ENCODE results near the gene FAM241B.

The FAM241B gene

DNA sequence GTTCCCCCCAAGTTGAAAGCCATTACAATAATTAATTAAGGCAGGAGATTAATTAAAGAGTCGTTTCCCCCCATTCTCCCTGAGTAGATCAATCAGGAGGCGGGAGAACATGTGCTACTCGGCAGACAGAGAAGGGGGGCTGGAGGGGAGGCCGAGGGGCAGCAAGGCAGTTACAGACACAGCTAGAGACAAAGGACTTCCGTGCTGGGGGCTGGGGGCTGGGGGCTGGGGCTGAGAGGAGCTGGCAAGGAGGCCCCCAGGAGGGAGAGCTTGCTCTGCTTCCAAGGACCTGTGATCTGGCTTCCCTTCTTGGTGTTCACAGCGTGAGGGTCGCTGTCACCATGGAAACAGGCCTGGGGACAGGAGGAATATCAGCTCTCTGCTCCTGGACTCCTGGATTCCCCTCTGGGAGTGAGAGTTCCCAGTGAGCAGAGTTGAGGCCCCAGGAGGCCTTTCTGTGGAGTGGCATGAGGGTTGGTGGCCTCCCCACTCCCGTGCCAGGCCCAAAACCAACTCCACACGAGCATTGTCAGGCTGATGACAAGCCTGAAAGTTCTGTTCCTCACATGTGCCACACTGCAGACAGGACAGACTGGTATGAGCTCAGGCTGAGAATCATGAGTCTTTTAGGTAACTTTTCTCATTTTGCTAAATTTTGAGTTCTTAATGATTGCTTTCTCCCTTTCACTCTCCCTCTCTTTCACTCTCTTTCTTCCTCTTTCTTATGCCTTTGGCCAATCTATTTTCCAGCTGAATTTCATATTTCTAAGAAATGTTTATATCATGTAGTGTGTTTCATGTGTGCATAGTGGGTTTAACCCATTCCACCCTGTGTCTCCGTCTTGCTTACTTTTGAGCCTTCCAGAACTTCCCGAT, 16.4 kb downstream of the FAM241B start:
- Histone ChIP-seq H3K4me2 (ENCODE audit: low read length) (no peak overlapping the region), H3K27me3 (ENCODE audit: insufficient read depth, low read length) (no peaks in the 10 kb centered on the region), H3K79me2 (ENCODE audit: insufficient read depth, low read length) (no peaks in the 10 kb centered on the region), H3K27ac (ENCODE audit: low read depth, low read length, poor library complexity, severe bottlenecking) (no peak overlapping the region), H4K20me1 (ENCODE audit: insufficient read depth, low read length) (no peaks in the 10 kb centered on the region), H3K4me1 (ENCODE audit: insufficient read depth, low read length, severe bottlenecking) (no peaks in the 10 kb centered on the region), H3K9ac (ENCODE audit: low read length) (no peak overlapping the region), H3K9me2 (ENCODE audit: low read depth, low read length) (no peaks in the 10 kb centered on the region), H3K36me3 (ENCODE audit: insufficient read depth, low read length) (no peaks in the 10 kb centered on the region), H3K4me3 (ENCODE audit: low read depth, low read length, poor library complexity, severe bottlenecking) (no peak overlapping the region), H2AFZ (ENCODE audit: low read length) (no peak overlapping the region), H3K9me3 (ENCODE audit: low read length) (no peaks in the 10 kb centered on the region), H3F3A (ENCODE audit: insufficient read depth, low read length) (no peaks in the 10 kb centered on the region)
- no peak for TF ChIP-seq EZH2 (IDR thresholded peaks at IDR 0.05; ENCODE audit: borderline replicate concordance, low read length)
- TF ChIP-seq, protein P1, sequence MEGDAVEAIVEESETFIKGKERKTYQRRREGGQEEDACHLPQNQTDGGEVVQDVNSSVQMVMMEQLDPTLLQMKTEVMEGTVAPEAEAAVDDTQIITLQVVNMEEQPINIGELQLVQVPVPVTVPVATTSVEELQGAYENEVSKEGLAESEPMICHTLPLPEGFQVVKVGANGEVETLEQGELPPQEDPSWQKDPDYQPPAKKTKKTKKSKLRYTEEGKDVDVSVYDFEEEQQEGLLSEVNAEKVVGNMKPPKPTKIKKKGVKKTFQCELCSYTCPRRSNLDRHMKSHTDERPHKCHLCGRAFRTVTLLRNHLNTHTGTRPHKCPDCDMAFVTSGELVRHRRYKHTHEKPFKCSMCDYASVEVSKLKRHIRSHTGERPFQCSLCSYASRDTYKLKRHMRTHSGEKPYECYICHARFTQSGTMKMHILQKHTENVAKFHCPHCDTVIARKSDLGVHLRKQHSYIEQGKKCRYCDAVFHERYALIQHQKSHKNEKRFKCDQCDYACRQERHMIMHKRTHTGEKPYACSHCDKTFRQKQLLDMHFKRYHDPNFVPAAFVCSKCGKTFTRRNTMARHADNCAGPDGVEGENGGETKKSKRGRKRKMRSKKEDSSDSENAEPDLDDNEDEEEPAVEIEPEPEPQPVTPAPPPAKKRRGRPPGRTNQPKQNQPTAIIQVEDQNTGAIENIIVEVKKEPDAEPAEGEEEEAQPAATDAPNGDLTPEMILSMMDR (IDR thresholded peaks at IDR 0.05; ENCODE audit: low read length), result no peak

DNA sequence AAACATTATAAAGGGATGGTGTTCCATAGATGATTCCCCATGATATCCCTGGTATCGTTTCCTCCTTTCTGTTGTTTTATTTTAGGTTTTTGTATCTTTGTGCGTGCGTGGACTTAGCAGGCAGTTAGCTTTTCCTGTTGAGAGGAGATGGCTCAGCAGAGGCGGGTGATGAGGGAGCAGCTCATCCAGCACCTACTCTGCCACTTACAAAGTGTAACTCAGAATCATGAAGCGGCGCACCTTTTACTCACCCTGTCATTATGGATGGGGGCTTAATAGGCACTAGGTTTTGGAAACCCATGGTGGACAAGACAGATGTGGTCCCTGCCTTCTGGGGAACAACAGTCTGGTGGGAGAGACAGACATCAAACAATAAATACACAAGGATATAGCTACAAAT, 17.1 kb downstream of the FAM241B start:
- Histone ChIP-seq H3K27ac (ENCODE audit: low read depth, low read length, poor library complexity, severe bottlenecking) (no peak overlapping the region), H3K9ac (ENCODE audit: low read length) (no peak overlapping the region), H3K4me2 (ENCODE audit: low read length) (no peak overlapping the region), H3K4me3 (ENCODE audit: low read depth, low read length, poor library complexity, severe bottlenecking) (no peak overlapping the region), H3K4me1 (ENCODE audit: insufficient read depth, low read length, severe bottlenecking) (no peaks in the 10 kb centered on the region), H2AFZ (ENCODE audit: low read length) (no peak overlapping the region), H3K36me3 (ENCODE audit: insufficient read depth, low read length) (no peaks in the 10 kb centered on the region), H3K9me2 (ENCODE audit: low read depth, low read length) (no peaks in the 10 kb centered on the region), H3F3A (ENCODE audit: insufficient read depth, low read length) (no peaks in the 10 kb centered on the region), H3K79me2 (ENCODE audit: insufficient read depth, low read length) (no peaks in the 10 kb centered on the region), H4K20me1 (ENCODE audit: insufficient read depth, low read length) (no peaks in the 10 kb centered on the region), H3K27me3 (ENCODE audit: insufficient read depth, low read length) (no peaks in the 10 kb centered on the region), H3K9me3 (ENCODE audit: low read length) (no peaks in the 10 kb centered on the region)
- no peak for TF ChIP-seq EZH2 (IDR thresholded peaks at IDR 0.05; ENCODE audit: borderline replicate concordance, low read length)
- TF ChIP-seq, protein P1 (IDR thresholded peaks at IDR 0.05; ENCODE audit: low read length), result no peak

DNA sequence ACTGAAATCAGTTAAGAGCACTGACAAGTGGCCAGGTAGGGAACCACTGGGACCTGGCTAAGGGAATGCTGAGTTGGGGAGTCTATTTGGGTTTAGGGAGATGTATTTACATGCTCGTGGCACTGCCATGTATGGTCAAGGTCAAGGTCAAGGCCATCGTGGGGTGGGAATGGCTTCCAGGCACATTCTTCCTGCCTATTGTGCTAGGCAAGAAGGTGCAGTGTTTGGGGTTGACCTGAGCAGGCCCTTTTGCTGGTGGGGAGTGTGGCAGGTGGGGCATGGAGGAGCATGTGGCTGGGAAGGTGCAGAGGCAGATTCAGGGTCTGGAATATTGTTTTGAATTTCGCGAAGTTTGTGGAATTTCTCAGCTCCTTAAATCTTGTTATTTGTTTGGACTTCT, 17.8 kb downstream of the FAM241B start:
- Histone ChIP-seq H2AFZ (ENCODE audit: low read length) (no peak overlapping the region), H4K20me1 (ENCODE audit: insufficient read depth, low read length) (no peaks in the 10 kb centered on the region), H3K9me3 (ENCODE audit: low read length) (no peaks in the 10 kb centered on the region), H3K4me2 (ENCODE audit: low read length) (no peak overlapping the region), H3K27me3 (ENCODE audit: insufficient read depth, low read length) (no peaks in the 10 kb centered on the region), H3F3A (ENCODE audit: insufficient read depth, low read length) (no peaks in the 10 kb centered on the region), H3K4me3 (ENCODE audit: low read depth, low read length, poor library complexity, severe bottlenecking) (no peak overlapping the region), H3K27ac (ENCODE audit: low read depth, low read length, poor library complexity, severe bottlenecking) (no peak overlapping the region), H3K9me2 (ENCODE audit: low read depth, low read length) (no peaks in the 10 kb centered on the region), H3K79me2 (ENCODE audit: insufficient read depth, low read length) (no peaks in the 10 kb centered on the region), H3K36me3 (ENCODE audit: insufficient read depth, low read length) (no peaks in the 10 kb centered on the region; the same call in 1 of the 2 replicates), H3K9ac (ENCODE audit: low read length) (no peak overlapping the region), H3K4me1 (ENCODE audit: insufficient read depth, low read length, severe bottlenecking) (no peaks in the 10 kb centered on the region)
- TF ChIP-seq, protein P1 (IDR thresholded peaks at IDR 0.05; ENCODE audit: low read length), result no peak
- TF ChIP-seq EZH2 (IDR thresholded peaks at IDR 0.05; ENCODE audit: borderline replicate concordance, low read length), result no peak
